ENCODE data around the gene GPR65.
A peak's percentile ranks its signal among the peaks of the same experiment; 100 is the strongest.
"Not testable (repeated sequence)": the region's sequence is repeated elsewhere in the genome, so short reads cannot be mapped to it uniquely, and the experiment has no call there.

Gene GPR65

DNA sequence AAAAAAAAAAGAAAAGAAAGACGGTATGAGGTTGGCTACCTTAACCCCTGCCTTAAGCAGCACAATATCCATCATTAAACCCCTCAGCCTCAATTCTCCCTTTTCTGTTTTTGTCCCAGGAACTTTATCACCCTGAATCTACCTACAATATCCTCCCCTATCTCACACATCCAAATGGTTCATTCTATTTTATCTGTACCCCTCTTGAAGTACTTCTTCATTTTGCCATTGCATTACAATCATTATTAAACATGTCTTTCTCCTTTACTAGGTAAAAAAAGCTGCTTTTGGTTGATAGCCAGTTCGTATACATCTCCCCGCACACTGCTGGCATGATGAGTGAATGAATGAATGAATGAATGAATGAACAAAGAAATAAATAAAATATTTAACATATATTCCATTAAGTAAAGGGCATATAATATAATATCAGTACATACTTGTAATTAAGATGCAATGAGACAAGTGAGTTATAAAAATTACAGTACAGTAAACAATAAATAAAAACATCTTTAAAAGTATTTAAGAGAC is 364 bp upstream of the GPR65 start:
- DNase-seq (ENCODE audit: low spot score), result no peak

DNA sequence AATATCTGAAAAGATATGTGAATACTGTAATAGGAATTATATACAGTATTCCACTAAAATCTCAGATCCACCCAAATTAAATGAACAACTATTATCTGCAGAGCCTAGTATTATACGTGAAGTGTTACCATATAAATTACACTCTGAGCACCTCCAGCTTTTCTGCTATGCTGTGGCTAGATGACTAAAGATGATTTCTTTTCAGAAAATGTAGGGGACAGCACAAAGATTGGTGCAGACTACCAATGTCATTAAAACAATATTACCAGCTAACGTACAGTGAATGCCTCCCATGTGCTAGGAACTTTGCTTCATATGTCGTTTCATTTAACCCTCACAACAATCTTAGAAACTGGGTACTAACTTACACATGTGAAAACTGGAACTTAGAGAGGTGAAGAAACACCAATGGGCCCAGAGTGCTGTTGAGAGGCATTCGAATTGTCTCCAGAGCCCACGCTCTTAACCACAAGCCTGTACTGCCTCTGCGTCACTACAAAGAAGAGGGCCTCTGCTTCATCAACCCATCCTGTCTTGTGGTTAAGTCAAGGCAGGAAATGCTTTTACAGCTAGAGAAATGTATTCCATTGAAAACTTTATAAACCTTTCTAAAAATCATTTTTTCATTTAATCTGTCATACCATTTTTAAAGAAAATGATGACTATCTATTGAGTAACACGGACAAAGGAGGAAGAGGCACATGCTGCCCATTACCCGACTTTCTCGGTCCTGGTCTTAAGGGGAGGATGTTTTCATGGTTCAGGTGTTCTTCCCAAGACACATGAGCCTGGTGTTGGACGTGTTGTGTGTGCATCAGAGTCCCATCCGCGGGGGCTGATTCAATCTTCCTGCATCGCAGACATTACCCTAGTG is 1.3 kb downstream of the GPR65 start:
- DNase-seq (ENCODE audit: low spot score), result no peak

GRCh38 chr14:88007608-88008007 is 2.7 kb downstream of the GPR65 start:
- DNase-seq (ENCODE audit: low spot score), result no peak

DNA sequence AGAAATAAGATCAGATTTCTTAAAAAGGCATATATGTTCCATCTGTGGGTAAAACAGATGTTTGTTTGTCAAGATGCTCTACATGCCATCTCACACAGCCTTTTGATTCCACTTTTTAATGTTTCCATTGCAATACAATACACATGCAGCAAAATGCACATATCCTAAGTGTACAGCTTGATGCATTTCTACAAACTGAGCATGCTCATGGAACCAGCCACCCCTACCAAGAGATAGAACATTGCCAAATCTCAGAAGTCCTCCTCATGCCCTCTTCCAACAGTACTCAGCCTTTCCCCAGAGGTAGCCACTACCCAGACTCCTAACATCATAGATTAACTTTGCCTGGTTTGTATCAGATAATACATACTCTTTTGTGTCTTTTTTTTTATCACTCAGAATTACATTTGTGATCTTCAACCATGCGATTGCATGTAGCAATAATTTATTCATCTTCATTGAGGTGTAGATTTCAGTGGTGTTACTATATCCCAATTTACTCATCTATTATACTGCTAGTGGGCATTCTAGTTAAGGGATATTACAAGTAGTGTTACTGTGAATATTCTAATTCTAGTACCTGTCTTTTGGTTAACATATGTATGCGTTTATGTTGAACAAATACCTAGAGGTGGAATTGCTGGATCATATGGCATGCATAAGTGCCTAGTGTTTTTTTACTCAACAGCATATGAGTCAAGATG is 3.3 kb downstream of the GPR65 start:
- DNase-seq (ENCODE audit: low spot score), result no peak

- DNase-seq (ENCODE audit: low spot score), result no peak
These were observed 4.6 kb downstream of the GPR65 start for GRCh38 chr14:88009486-88009885.

DNA sequence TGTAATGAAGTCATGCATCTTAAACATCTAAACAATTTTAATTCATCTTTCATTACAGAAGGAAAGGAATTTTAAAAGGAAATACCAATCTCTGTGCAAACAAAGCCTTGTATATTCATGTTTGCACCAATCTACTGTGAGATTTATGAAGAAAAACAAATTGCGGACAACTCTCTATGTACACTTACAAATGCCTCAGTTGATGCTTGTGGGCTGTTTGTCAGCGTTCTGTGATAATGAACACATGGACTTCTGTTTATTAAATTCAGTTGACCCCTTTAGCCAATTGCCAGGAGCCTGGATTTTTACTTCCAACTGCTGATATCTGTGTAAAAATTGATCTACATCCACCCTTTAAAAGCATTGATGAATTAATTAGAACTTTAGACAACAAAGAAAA is 5.4 kb downstream of the GPR65 start:
- DNase-seq (ENCODE audit: low spot score), result no peak

DNA sequence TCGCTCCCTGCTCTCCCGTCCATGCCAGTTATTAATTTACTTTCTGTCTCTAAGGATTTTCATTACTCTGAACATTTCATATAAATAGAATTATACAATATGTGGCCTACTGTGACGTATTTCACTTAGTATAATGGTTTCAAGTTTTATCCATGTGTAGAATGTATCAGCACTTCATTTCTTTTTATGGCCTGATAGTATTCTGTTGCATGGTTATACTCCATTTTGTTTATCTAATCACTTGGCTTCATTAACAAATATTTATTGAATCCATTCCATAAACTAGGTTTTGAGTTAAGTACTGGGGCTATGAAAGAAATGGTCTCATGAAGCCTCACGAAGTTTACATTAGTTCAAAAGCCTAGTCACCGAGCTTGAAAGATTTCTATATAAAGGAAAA is 7.6 kb downstream of the GPR65 start:
- DNase-seq (ENCODE audit: low spot score), result no peak

DNA sequence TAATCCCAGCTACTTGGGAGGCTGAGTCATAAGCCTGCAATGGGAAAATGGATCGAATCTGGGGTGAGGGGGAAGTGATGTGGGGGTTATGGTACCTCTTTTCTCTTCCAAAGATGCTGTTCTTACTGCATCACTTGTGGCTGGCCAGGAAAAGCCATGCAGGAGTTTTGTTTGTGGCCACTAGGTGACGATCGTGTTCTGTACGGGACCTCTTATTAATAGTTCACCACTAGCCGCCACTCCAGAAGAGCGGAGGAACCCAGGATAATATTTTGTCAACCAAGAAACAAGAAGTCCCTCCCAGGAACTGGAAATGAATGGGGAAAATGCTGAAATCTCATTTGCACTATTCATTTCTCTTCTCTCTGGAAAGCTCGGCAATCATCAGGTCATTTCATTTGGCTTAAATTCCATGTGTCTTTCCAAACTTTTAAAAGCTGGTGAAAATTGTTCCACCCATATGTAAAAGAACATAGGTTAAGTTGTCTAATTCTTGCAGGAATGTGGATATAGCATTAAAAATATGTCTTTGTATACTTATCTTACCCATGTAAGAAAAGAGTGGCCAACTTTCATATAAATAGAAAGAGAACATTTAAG is 8.9 kb downstream of the GPR65 start:
- DNase-seq (ENCODE audit: low spot score), result peak; percentile 83

DNA sequence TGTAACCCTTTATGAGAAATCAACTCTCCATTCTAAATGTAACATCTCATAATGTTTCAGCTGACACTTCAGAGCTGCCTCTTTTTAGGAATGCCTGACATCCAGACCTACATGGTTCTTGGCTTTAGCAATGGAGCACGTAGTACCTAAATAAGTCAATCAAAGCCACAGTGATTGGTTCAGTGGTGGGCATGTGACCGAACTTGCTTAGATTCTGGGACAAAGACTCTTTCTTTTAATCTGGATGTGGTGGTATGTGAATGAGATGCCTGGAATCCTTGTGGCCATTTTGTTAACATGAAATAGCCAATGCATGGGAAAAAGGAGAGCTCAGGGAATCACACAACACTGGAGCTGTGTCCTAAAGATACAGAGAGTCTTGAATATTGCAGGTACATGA is 11.8 kb downstream of the GPR65 start:
- no peak for DNase-seq (ENCODE audit: low spot score)

DNA sequence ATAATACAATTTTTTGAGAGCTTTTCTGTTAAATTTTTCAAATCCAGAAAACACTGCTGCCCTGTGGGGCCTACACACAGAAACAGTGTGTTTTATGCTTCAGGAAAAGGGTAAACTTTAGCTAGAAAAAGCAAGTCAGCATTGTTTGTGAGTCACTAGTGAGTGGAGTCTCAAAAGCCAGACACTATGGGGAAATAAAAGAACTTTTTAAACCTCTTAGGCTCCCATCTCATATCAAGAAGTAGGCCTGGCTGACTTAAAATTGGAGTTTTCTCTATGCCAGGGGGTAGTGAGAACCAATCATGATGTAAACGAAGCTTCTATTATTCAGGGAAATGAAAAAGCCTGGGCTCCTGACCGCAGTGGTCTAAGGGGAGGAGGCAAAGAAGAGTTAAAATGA is 12.6 kb downstream of the GPR65 start:
- no peak for DNase-seq (ENCODE audit: low spot score)

DNA sequence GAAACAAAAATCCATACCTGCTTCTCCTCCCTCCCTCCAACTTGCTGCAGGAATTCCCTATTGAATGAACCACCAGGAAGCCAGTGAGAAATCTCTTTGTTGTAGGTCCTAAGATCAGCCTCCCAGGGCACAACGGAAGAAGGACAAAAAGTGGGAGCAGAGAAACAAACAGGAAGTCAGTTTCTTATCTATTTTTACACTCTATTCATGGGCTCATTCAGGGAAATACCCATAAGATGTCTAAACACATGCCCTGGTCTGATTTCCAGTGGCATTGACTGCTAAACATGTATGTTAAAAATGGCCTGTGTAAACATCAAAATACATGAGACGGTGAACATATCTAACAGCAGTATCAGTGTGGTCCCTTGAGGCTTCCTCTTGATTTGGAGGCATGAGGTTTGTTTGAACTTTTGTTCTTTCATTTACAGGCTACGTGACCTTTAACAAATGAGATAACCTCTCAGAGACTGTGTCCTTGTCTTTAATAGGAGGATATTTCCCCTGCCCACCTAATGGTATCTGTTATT is 18.8 kb downstream of the GPR65 start:
- no peak for DNase-seq (ENCODE audit: low spot score)

- DNase-seq (ENCODE audit: low spot score), result not testable (repeated sequence)
These were observed 19.5 kb downstream of the GPR65 start for GRCh38 chr14:88024252-88025086.

- no peak for DNase-seq (ENCODE audit: low spot score)
These were observed 20.4 kb downstream of the GPR65 start for GRCh38 chr14:88025313-88025712.

- DNase-seq (ENCODE audit: low spot score), result no peak
These were observed 22.0 kb downstream of the GPR65 start for GRCh38 chr14:88026890-88027289.

- DNase-seq (ENCODE audit: low spot score), result no peak
These were observed 24.6 kb downstream of the GPR65 start for GRCh38 chr14:88029500-88029899.

- no peak for DNase-seq (ENCODE audit: low spot score)
These were observed 25.1 kb downstream of the GPR65 start for GRCh38 chr14:88030079-88030478.

GRCh38 chr14:88030892-88031291 is 26.0 kb downstream of the GPR65 start:
- no peak for DNase-seq (ENCODE audit: low spot score)

- no peak for DNase-seq (ENCODE audit: low spot score)
These were observed 27.4 kb downstream of the GPR65 start for GRCh38 chr14:88032373-88032772.

GRCh38 chr14:88034076-88034475 is 29.1 kb downstream of the GPR65 start:
- DNase-seq (ENCODE audit: low spot score), result no peak

- DNase-seq (ENCODE audit: low spot score), result no peak
These were observed 31.5 kb downstream of the GPR65 start for GRCh38 chr14:88036422-88036821.

GRCh38 chr14:88037325-88037724 is 32.4 kb downstream of the GPR65 start:
- no peak for DNase-seq (ENCODE audit: low spot score)

- no peak for DNase-seq (ENCODE audit: low spot score)
These were observed 34.3 kb downstream of the GPR65 start for GRCh38 chr14:88039197-88039596.
